Measurements from ENCODE around the gene LAMB1.

The LAMB1 gene

GRCh38 chr7:107977048-107977447, 25.9 kb downstream of the LAMB1 start:
- Histone ChIP-seq H3K4me2 (ENCODE audit: low read length, poor library complexity, severe bottlenecking) (no peak overlapping the region), H3K79me1 (replicated peaks; ENCODE audit: low read length, poor library complexity, severe bottlenecking) (peaks cover 1% of the 10 kb centered on the region)
- WGBS, result 100% methylated on average over 2 of the region's 4 CpGs

GRCh38 chr7:107976620-107977019, 26.3 kb downstream of the LAMB1 start:
- H2AFZ ChIP-seq (ENCODE audit: low read depth, low read length), result no peak overlapping the region
- no peak overlapping the region for H3K18ac ChIP-seq (ENCODE audit: low read depth in 1 of 2, low read length in 2 of 2)
- no peak for DNase-seq
- H2BK120ac ChIP-seq (ENCODE audit: low read depth, low read length), result no peak overlapping the region
- no peak overlapping the region for H3K4ac ChIP-seq (ENCODE audit: low read depth in 1 of 2, low read length in 2 of 2)
- no peak overlapping the region for H3K4me3 ChIP-seq (ENCODE audit: insufficient read depth in 1 of 2, low read depth in 1 of 2, low read length in 2 of 2)
- no peak overlapping the region for H2BK5ac ChIP-seq (ENCODE audit: low read depth, low read length, poor library complexity, severe bottlenecking)
- H4K8ac ChIP-seq (ENCODE audit: low read length), result no peak overlapping the region
- no peaks in the 10 kb centered on the region for H3K9me3 ChIP-seq (ENCODE audit: control insufficient read depth, low read length)
- peaks cover 40 to 87% of the 10 kb centered on the region in 2 experiments for H3K36me3 ChIP-seq (ENCODE audit: control insufficient read depth in 1 of 2, insufficient read depth in 2 of 2, low read depth in 1 of 2, low read length in 2 of 2)
- H3K27me3 ChIP-seq (ENCODE audit: control insufficient read depth in 1 of 2, insufficient read depth in 1 of 2, low read length in 2 of 2), result no peaks in the 10 kb centered on the region
- no peak overlapping the region for H2BK12ac ChIP-seq (ENCODE audit: low read length in 2 of 2)
- H3K79me1 ChIP-seq (replicated peaks; ENCODE audit: low read length, poor library complexity, severe bottlenecking), result peaks cover 1% of the 10 kb centered on the region
- no peak overlapping the region for H3K14ac ChIP-seq (ENCODE audit: low read length in 2 of 2)
- WGBS, result 45% methylated on average over 1 of the region's 1 CpG
- H3K27ac ChIP-seq (ENCODE audit: low read length, poor library complexity, severe bottlenecking), result no peak overlapping the region
- H2AK5ac ChIP-seq (ENCODE audit: low read length, severe bottlenecking), result no peak overlapping the region
- no peak overlapping the region for H3K4me2 ChIP-seq (ENCODE audit: low read length, poor library complexity, severe bottlenecking)
- H3K9ac ChIP-seq (ENCODE audit: low read length), result no peak overlapping the region
- no peak overlapping the region for H4K91ac ChIP-seq (ENCODE audit: low read length)
- no peak overlapping the region for H3K23ac ChIP-seq (ENCODE audit: low read length in 2 of 2)
- H2BK15ac ChIP-seq (ENCODE audit: low read depth, poor library complexity, severe bottlenecking), result no peak overlapping the region
- peaks cover 1% of the 10 kb centered on the region for H3K4me1 ChIP-seq (ENCODE audit: control insufficient read depth, insufficient read depth, low read depth, low read length)

More at GRCh38 chr7:107977048-107977447, 25.9 kb downstream of the LAMB1 start:
- Histone ChIP-seq H3K4ac (ENCODE audit: low read depth in 1 of 2, low read length in 2 of 2) (no peak overlapping the region), H2BK12ac (ENCODE audit: low read length in 2 of 2) (no peak overlapping the region), H3K23ac (ENCODE audit: low read length in 2 of 2) (no peak overlapping the region), H3K27me3 (ENCODE audit: control insufficient read depth in 1 of 2, insufficient read depth in 1 of 2, low read length in 2 of 2) (no peaks in the 10 kb centered on the region), H3K27ac (ENCODE audit: low read length, poor library complexity, severe bottlenecking) (peak overlapping the region; percentile 21), H2BK15ac (ENCODE audit: low read depth, poor library complexity, severe bottlenecking) (no peak overlapping the region), H4K8ac (ENCODE audit: low read length) (no peak overlapping the region), H3K9me3 (ENCODE audit: control insufficient read depth, low read length) (no peaks in the 10 kb centered on the region), H3K18ac (ENCODE audit: low read depth in 1 of 2, low read length in 2 of 2) (no peak overlapping the region), H2BK5ac (ENCODE audit: low read depth, low read length, poor library complexity, severe bottlenecking) (no peak overlapping the region), H4K91ac (ENCODE audit: low read length) (no peak overlapping the region), H3K4me1 (ENCODE audit: control insufficient read depth, insufficient read depth, low read depth, low read length) (peaks cover 1% of the 10 kb centered on the region), H3K4me3 (ENCODE audit: insufficient read depth in 1 of 2, low read depth in 1 of 2, low read length in 2 of 2) (no peak overlapping the region), H2AK5ac (ENCODE audit: low read length, severe bottlenecking) (no peak overlapping the region), H3K9ac (ENCODE audit: low read length) (no peak overlapping the region), H2BK120ac (ENCODE audit: low read depth, low read length) (no peak overlapping the region), H3K36me3 (ENCODE audit: control insufficient read depth in 1 of 2, insufficient read depth in 2 of 2, low read depth in 1 of 2, low read length in 2 of 2) (peaks cover 40 to 91% of the 10 kb centered on the region in 2 experiments), H2AFZ (ENCODE audit: low read depth, low read length) (no peak overlapping the region), H3K14ac (ENCODE audit: low read length in 2 of 2) (no peak overlapping the region)
- no peak for DNase-seq

GRCh38 chr7:107975394-107976013, 27.5 kb downstream of the LAMB1 start:
- 95% methylated on average over 13 of the region's 13 CpGs for WGBS
- Histone ChIP-seq H2BK12ac (ENCODE audit: low read length in 2 of 2) (no peak overlapping the region), H3K9me3 (ENCODE audit: control insufficient read depth, low read length) (no peaks in the 10 kb centered on the region), H4K91ac (ENCODE audit: low read length) (no peak overlapping the region), H2BK120ac (ENCODE audit: low read depth, low read length) (no peak overlapping the region), H3K4me1 (ENCODE audit: control insufficient read depth, insufficient read depth, low read depth, low read length) (peaks cover 1% of the 10 kb centered on the region), H3K4me2 (ENCODE audit: low read length, poor library complexity, severe bottlenecking) (no peak overlapping the region), H3K18ac (ENCODE audit: low read depth in 1 of 2, low read length in 2 of 2) (no peak overlapping the region), H3K27me3 (ENCODE audit: control insufficient read depth in 1 of 2, insufficient read depth in 1 of 2, low read length in 2 of 2) (no peaks in the 10 kb centered on the region), H3K4ac (ENCODE audit: low read depth in 1 of 2, low read length in 2 of 2) (no peak overlapping the region), H2BK15ac (ENCODE audit: low read depth, poor library complexity, severe bottlenecking) (no peak overlapping the region), H3K36me3 (ENCODE audit: control insufficient read depth in 1 of 2, insufficient read depth in 2 of 2, low read depth in 1 of 2, low read length in 2 of 2) (peaks cover 43 to 88% of the 10 kb centered on the region in 2 experiments), H3K9ac (ENCODE audit: low read length) (no peak overlapping the region), H2AK5ac (ENCODE audit: low read length, severe bottlenecking) (no peak overlapping the region), H3K27ac (ENCODE audit: low read length, poor library complexity, severe bottlenecking) (no peak overlapping the region), H3K14ac (ENCODE audit: low read length in 2 of 2) (no peak overlapping the region), H3K79me1 (replicated peaks; ENCODE audit: low read length, poor library complexity, severe bottlenecking) (peaks cover 1% of the 10 kb centered on the region), H3K23ac (ENCODE audit: low read length in 2 of 2) (no peak overlapping the region), H3K4me3 (ENCODE audit: insufficient read depth in 1 of 2, low read depth in 1 of 2, low read length in 2 of 2) (no peak overlapping the region), H2BK5ac (ENCODE audit: low read depth, low read length, poor library complexity, severe bottlenecking) (no peak overlapping the region), H4K8ac (ENCODE audit: low read length) (no peak overlapping the region), H2AFZ (ENCODE audit: low read depth, low read length) (no peak overlapping the region)
- DNase-seq, result no peak

GRCh38 chr7:107973861-107974260, 29.1 kb downstream of the LAMB1 start:
- H3K4me3 ChIP-seq (ENCODE audit: insufficient read depth in 1 of 2, low read depth in 1 of 2, low read length in 2 of 2), result no peak overlapping the region

More at GRCh38 chr7:107973861-107974260, 29.1 kb downstream of the LAMB1 start:
- Histone ChIP-seq H4K8ac (ENCODE audit: low read length) (no peak overlapping the region), H3K4me1 (ENCODE audit: control insufficient read depth, insufficient read depth, low read depth, low read length) (no peaks in the 10 kb centered on the region), H3K79me1 (replicated peaks; ENCODE audit: low read length, poor library complexity, severe bottlenecking) (peaks cover 1% of the 10 kb centered on the region), H3K36me3 (ENCODE audit: control insufficient read depth in 1 of 2, insufficient read depth in 2 of 2, low read depth in 1 of 2, low read length in 2 of 2) (peaks cover 40 to 83% of the 10 kb centered on the region in 2 experiments), H2BK120ac (ENCODE audit: low read depth, low read length) (no peak overlapping the region), H3K14ac (ENCODE audit: low read length in 2 of 2) (no peak overlapping the region), H3K4ac (ENCODE audit: low read depth in 1 of 2, low read length in 2 of 2) (no peak overlapping the region), H3K9me3 (ENCODE audit: control insufficient read depth, low read length) (no peaks in the 10 kb centered on the region), H2AK5ac (ENCODE audit: low read length, severe bottlenecking) (no peak overlapping the region), H2BK15ac (ENCODE audit: low read depth, poor library complexity, severe bottlenecking) (no peak overlapping the region), H3K23ac (ENCODE audit: low read length in 2 of 2) (no peak overlapping the region), H3K27me3 (ENCODE audit: control insufficient read depth in 1 of 2, insufficient read depth in 1 of 2, low read length in 2 of 2) (no peaks in the 10 kb centered on the region), H3K27ac (ENCODE audit: low read length, poor library complexity, severe bottlenecking) (no peak overlapping the region), H3K18ac (ENCODE audit: low read depth in 1 of 2, low read length in 2 of 2) (no peak overlapping the region), H2AFZ (ENCODE audit: low read depth, low read length) (no peak overlapping the region), H3K9ac (ENCODE audit: low read length) (no peak overlapping the region), H4K91ac (ENCODE audit: low read length) (no peak overlapping the region), H2BK5ac (ENCODE audit: low read depth, low read length, poor library complexity, severe bottlenecking) (no peak overlapping the region), H2BK12ac (ENCODE audit: low read length in 2 of 2) (no peak overlapping the region), H3K4me2 (ENCODE audit: low read length, poor library complexity, severe bottlenecking) (no peak overlapping the region)
- DNase-seq, result no peak
